RCC 7860 (cell line): ENCODE results near the gene TH.
A peak's percentile ranks its signal among the peaks of the same experiment; 100 is the strongest.

Experiments
- DNase-seq: peaks from one replicate; pipeline ENCODE4 v3.0.0-alpha.2; 2015; ENCODE audit warnings: low spot score
- FAIRE-seq: peaks from 2 replicates; lab custom pipeline; 2012; peaks lifted over from hg19 to GRCh38; lab: Jason Lieb, UNC

The TH gene

DNA sequence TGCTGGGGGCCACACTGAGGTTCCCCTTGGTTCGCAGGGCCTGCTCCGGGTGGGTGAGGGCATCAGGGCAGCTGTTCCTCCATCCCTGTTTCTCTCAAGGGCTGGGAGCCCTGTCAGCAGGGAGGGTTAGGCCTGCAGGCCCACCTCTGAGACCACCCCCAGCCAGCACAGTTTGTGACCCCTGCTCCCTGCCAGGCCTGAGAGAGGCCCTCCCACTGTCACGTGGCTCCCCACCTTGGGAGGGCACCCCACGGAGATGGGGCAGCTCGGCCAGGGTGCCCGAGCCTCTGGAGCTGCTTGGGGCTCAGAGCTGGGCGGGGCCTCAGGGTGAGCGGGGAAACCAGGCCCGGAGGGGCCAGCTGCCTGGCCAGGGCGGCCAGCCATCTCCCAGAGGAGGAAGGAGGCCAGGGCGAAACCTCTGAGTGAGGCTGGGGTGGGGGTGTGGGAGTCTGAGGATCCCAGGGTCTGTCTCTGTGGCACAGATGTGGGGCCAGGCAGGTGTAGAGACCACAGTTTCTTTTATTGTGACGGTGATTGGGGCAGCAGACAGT lies 8.1 kb downstream of the TH start:
- no peak for FAIRE-seq
- no peak for DNase-seq

DNA sequence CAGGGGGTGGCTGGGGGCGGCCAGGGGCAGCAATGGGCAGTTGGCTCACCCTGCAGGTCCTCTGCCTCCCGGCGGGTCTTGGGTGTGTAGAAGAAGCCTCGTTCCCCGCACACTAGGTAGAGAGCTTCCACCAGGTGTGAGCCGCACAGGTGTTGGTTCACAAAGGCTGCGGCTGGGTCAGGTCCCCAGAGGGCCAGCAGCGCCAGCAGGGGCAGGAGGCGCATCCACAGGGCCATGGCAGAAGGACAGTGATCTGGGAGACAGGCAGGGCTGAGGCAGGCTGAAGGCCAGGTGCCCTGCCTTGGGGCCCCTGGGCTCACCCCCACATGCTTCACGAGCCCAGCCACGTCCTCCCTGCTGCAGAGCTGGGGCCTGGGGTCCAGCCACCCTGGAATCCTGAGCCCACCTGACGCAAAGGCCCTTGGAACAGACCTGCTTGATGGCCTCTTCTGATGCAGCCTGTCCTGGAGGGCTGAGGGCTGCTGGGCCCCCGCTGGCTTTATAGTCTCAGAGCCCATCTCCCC lies 10.8 kb downstream of the TH start, which contains the start of gene INS:
TSS of gene INS (minus strand) at position 474 of the 524 bp plus-strand sequence. CDS start at position 236, 238 bp downstream.
- no peak for FAIRE-seq
- DNase-seq, result no peak

DNA sequence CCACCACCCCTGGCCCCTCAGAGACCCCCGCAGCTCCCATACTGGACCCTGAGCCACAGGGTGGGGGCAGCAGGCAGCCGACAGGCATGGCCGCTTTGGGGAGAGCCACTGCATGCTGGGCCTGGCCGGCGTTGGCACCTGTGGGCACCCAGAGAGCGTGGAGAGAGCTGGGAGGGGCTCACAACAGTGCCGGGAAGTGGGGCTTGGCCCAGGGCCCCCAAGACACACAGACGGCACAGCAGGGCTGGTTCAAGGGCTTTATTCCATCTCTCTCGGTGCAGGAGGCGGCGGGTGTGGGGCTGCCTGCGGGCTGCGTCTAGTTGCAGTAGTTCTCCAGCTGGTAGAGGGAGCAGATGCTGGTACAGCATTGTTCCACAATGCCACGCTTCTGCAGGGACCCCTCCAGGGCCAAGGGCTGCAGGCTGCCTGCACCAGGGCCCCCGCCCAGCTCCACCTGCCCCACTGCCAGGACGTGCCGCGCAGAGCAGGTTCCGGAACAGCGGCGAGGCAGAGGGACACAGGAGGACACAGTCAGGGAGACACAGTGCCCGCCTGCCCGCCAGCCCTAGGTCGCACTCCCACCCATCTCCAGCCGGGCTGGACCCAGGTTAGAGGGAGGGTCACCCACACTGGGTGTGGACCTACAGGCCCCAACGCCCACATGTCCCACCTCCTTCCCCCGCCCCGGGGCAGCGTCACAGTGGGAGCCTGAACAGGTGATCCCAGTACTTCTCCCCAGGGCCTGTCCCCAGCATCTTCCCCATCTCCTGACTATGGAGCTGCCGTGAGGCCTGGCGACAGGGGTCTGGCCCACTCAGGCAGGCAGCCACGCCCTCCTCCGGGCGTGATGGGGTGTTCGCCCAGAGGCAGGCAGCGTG lies 11.8 kb downstream of the TH start:
- DNase-seq (no peak), FAIRE-seq (no peak)

DNA sequence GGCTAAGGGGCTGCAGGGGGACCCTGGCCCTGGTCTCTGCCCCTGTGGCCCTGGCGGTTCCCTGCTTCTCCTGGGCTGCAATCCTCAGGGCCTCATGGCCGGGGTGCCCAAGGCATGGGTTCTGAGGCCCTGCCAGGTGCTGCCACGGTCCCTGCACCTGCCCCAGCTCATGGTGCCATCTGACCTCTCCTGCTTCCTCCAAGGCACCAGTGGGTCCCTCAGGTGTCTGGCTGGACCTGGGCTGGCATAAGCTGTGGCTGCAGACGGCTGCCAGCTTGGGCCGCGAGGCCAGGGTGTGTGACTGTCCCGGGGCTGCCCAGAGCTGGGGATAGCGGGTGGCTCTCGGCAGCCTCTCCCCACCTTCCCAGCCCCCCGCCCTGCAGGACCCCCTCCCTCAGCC lies 12.6 kb downstream of the TH start:
- FAIRE-seq, result no peak
- no peak for DNase-seq

DNA sequence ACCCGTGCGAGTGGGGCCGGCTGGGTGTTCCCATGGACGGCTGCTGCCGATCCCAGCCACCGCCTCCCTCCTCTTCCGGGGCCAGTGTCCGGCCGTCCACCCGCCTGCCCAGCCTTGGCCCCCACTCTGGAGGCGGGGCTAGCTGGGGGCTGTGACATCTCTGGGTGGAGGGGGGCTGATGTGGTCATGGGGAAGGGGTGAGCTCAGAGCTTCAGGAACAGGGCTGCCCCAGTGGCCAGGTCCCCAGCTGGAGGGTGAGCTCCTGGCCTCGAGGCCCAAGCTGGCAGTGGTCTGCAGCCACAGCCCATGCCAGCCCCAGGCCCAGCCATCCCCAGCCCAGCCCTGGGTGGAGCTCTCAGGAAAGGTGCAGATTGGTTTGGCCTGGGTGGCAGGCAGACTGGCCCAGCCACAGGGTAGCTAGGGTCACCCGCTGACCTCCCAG lies 13.3 kb downstream of the TH start:
- FAIRE-seq (no peak), DNase-seq (no peak)

DNA sequence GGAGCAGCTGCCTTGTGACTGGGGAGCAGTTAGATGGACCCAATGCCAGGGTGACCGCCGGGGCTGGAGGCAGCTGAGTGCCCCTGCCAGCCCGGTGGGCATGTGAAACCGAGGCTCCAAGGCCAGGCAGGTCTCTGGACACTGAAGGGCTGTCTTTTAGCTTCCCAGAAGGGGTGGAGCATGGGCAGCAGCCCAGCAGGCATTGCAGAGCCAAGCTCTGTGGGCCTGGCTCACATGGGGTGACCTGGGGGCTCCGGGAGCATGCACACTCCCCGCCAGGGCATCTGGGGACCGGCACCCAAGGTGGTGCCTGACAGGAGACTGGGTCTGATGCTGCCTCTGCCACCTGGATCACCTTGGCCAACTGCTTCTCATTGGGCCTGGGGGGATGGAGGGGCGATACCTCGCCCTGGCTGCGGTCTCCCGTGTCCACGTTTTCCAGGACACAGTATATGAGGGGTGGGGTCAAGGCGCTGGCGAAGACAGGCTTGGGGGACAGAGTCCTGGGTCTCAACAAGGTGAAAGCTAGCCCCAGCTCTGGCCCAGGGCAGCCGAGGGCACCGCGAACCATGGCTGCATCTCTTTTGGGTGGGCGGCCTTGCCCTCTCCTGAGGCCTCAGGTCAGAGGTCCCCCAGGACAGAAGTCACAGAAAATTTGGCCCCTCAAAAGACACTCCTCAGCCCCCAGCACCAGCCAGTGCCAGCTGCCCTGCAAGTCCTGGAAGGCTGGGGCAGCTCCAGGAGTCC lies 14.1 kb downstream of the TH start:
- FAIRE-seq, result no peak
- DNase-seq, result no peak

DNA sequence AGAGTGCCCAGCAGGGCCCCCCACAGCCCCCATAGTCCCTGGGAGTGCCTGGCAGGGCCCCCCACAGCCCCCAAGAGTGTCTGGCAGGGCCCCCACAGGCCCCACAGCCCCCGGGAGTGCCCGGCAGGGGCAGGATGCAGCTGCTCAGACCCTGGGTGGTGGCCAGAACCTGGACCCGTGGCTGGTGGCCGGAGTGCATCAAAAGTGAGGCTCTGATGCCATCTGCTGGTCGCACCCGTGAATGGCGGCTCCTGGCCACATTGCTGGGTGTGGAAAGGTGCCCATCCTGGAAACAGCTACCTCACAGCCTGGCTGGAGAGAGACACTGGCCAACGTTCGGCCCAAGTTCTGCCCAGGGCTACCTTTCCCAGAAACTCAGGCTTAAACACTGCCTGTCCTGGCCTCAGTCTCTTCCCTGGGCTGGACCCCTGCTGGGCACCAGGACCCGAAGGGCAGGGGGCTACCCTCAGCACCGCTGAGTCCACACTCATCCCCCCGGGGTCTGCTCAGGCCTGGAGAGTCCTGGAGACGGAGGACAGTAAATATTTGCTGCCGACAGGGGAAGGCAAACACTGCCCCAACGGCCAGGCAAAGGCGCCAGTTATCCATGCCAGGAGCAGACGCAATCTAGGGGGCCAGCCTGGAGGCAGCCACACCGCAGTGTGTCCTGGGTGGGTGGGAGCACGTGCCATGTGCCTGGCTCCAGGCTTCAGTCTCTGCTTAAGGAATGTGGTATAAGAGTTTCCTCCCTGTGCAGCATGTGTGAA lies 15.0 kb downstream of the TH start:
- no peak for FAIRE-seq

DNA sequence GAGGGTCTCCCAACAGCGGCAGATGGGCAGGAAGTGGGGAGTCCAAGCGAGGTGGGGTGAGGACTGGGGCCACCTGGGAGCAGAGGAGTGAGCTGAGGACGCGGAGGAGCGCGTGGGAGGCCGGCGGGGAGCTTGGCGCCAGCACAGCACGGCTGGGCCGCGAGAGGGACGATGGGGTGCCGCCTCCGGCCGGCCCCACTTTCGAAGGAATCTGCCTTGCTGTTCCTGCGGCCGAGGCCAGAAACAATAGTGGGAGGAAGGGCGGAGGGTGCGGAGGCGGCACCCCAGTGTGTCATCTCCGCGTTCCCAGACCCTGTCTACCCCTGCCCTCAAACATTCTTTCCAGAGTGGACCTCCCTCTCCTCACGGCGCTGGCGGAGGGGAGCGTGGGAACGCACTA lies 16.1 kb downstream of the TH start:
- DNase-seq (no peak), FAIRE-seq (no peak)

More for the DNA sequence above, 15.0 kb downstream of the TH start:
- DNase-seq, result peak; percentile 26

DNA sequence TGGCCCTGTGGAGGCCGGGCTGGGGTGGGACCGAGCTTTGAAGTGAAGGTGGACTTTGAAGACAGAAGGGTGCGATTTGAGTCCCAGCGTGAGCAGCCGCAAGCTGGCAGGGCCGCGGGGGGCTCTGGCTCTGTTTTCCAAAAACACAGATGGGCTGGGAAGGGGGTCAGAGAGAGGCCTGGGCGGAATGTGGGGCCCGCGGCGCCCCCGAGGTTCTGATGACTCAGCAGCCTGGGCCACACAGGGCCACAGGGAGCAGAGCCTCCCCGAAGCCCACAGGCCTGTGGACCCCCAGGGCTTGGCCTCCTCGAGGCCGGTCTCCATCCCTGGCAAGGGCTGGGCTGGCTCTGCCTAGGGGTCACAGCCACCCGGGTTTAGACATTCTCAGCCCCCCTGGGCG lies 16.7 kb downstream of the TH start:
- FAIRE-seq, result no peak
- DNase-seq, result no peak

DNA sequence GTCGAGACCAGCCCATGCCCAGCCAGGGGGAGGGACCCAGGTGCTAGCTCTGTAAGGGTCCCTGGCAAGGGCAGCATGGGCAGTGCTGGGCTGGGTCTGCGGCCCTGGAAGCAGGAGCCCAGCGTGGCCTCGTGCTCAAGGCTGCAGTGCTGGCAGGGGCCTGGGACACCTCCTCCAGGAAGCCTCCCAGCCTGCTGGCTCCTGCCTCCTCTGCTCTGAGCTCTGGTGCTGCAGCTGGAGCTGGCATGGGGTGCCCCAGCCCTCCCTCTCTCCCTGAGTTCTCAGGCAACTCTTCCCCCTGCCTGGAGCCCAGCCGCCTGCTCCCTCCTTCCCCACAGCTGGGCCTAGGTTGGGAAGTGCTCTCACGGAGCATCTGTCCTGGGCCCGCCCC lies 17.4 kb downstream of the TH start:
- FAIRE-seq, result no peak

DNA sequence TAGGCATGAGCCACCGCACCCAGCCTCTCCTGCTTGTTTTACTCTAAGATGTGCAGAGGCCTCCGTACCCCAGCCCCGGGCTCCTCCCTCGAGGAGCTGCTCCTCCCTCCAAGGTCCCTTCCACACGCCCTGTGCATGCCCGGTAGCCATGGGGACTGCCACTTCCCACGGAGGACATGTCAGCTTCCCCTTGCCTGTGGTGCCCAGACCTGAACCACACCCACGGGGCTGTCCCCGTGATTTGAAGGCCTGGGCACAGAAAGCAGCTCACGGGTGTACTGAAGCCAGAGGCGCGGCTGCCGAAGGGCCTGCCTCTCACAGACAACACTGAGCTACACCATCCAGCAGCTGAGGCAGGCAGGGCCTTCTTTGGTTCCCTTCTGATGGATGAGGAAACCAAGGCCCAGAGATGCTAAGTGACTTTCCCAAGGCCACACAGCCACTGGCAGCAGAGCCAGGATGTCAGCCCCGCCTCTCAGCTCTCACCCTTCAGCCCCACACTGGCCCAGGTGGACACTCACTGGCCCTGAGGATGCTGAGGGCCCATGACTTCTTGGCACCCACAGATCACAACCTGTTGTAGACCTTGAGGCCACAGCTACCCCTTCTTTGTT lies 17.9 kb downstream of the TH start:
- DNase-seq (no peak), FAIRE-seq (no peak)

More for the DNA sequence above, 17.4 kb downstream of the TH start:
- no peak for DNase-seq

DNA sequence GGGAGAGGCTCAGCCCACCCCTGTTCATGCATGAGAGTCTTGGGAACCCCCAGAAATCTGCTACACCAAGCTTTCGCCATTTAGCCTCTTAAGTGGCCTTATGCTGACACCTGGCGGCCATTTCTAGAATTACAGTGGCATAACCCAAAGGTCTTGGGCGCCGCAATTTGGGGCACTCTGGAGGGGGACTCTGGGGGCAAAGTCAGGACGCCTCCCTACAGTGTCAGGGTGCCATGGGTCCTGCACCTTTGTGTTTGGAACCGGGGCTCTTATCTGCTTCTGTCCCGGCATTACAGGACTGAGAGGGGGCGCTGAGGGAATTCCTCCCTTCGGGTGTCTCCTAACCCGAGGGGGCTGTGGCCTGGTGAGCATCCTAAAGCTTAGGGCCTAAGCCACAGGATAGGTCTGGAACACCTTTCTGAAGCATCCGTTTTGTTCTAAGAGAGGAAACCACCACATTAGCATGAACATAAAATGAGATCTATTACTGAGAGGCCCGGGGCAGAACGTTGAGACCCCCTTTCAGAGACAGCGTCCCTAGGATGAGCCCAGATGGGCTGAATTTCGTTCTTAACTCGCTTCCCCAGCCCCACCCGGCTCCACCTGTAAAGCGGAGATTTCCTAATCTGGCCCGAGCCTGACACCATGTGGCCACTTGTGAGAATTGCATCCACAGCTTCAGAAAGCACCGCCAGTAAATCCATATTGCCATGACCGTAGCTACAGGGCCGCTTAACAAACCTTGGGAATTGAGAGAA lies 19.9 kb downstream of the TH start:
- FAIRE-seq (no peak), DNase-seq (peak; percentile 17)

DNA sequence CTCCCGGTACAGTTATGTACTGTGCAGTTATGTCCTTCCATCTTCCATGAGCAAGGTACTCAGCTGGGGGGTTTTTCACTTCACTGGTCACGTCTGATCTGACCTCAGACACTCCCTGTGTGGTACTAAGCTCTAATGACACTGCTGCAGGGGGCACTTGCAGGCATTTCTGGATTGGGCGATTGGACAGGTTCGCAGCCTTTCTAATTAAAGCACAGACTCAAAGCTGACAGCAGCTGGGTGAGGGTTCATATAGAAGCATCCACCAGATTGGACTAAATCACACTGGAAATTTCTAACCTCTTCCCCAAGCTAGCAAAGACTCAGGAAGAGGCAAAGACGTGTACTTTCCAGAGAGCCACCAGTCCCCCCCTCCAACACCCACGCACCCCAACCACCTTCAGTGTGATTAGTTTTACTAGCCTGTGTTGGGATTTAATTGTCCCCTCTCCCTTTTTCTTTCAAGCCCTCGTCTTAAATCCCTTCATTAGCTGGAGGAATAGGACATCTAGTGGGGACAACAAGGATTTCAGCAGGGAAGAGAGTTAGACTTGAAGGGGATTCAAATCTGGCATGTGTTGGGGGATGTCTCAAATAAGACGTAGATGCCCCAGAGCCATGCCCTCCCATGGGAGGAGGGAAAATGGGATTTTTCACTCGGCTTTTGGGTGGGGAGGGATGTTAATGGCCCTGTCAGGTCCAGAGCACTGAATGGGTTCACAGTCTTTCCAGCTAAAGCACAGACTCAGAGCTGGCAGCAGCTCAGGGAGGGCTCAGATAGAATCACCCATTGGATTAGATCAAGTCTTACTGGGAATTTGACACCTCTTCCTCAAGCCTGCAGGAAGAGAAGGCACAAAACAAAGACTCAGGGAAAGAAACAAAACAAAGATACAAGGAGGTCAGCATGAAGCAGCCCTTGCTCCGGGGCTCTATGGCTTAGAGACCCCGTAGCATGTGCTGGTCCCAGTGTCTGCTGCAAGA lies 21.5 kb downstream of the TH start:
- no peak for FAIRE-seq
- peak; percentile 4 for DNase-seq

DNA sequence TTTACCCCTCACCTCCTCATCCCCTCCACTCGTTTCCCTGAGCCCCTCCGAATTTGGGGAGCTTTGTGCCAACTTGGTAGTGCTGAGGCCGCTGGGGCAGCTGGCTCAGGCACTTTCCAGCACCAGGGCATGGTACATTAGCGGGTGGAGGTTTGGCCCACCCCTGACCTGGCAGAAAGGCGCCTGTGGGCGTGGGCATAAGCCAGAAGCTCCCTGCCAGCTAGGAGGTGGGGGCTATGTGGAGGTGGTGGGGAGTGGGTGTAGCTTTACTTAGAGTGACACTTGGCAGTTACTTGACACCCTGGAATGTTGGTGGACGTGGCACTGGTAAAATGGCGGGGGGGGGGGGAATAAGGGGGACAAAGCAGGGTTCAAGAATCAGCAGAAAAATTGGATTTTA lies 22.2 kb downstream of the TH start:
- FAIRE-seq (no peak), DNase-seq (no peak)

DNA sequence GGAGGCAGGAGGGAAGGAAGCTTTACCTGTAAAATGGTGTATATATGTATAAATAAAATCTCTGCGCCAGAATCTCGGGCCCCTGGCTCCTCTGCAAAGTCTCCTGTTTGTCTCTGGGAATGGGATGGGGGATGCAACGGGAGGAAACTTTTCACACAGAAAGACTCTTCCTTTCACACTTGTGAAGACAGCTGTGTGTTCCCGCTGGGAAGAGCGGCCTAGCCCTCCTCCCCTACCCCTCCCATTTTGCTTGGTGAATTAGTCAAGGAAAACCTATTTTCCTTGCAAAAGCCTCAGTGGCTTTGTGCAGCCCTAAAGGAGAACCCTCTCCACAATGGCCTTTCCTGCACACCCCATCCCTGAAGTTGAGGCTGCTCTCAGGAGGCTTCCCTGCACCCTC lies 23.0 kb downstream of the TH start:
- FAIRE-seq, result no peak
- no peak for DNase-seq

DNA sequence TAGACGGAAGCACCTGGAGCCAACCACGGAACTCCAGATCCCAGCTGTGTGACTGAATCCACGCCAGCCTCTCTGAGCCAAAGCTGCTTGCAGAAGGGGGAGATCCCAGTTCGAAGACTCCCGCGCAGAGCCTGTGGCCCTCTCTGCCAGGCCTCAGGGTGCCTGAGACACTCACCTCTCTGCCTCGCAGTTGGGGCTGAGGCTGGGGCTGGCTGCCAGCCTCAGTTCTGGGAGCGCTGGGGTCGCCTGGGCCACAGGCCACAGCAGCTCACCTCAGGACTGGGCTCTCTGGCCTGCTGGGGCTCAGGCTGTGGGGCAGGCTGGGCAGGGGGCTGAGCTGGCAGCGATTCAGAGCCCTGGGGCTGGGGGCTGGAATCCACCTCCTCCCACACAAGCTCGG lies 24.2 kb downstream of the TH start:
- FAIRE-seq, result no peak
- DNase-seq, result no peak

DNA sequence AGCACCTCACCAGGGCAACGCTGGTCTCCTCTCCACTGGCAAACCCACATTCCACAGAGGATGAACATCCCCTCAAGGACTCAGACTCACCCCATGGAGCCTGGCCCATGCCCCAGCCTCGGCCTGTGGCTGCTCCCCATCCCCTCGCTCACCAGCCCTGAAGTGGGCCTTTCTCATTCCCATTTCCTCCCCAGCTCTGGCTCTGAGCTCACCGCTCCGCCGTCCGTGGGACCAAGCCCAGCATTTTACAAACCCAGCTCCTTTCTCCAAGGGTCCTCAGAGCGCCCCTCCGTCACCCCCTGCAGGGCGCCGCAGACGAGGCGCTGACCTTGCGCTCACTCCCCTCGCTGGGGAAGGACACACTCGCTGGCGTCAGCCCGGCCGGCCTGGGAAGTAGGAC lies 25.6 kb downstream of the TH start:
- no peak for DNase-seq
- FAIRE-seq, result no peak

DNA sequence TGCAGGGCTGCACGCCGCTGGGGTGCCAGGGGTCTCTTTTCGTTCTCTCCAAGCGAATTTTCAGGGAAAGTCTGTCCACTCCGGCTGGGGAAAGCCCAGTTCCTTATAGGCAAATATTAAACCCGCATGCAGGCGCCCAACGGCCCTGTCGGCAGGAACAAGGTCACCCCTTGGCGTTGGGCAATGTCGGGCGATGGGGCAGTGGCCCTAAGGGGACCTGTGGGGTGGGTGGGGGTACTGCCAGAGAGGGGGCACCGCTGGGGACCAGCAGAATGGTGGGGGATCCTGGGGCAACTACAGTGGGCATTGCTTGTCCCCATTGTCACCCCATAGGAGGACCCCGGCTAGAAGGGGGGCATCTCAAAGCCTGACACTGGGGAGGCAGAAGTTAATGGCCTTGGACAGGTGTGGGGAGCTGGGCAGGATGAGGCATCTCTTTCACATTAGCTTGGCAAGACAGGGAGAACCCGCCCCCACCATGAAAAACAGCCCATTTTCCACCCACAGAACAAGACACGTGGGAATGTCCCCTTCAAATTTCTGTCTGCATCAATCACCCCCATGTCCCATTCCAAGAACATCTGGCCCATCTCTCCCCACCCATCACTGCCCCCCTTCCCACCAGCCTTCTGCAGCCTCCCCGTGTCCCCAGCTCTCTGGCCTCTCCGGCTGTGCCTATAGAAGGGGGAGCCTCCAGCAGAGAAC lies 26.9 kb downstream of the TH start:
- no peak for FAIRE-seq
- DNase-seq, result no peak
